GM18517 (cell line): Measurements from ENCODE around the gene TARS2.

Experiments used
- ATAC-seq: cut with Tn5 transposase; IDR thresholded peaks from one replicate; pipeline ENCODE4 v1.9.1; 2021; ENCODE audit warnings: mild to moderate bottlenecking, moderate library complexity; ENCODE audit not compliant: unreplicated experiment

TARS2 gene

GRCh38 chr1:150507912-150508864 is 21.0 kb downstream of the TARS2 start, which contains the start of gene ECM1:
ECM1 (plus strand) TSS chr1:150508109; CDS start chr1:150508210, 101 bp downstream.
- no peak for ATAC-seq

- ATAC-seq: no peak
Measured at GRCh38 chr1:150508982-150509381, 21.8 kb downstream of the TARS2 start.

GRCh38 chr1:150511551-150511950 is 24.3 kb downstream of the TARS2 start:
- ATAC-seq: no peak

- ATAC-seq: no peak
Measured at GRCh38 chr1:150511985-150512660, 24.9 kb downstream of the TARS2 start.

- ATAC-seq: no peak
Measured at GRCh38 chr1:150512846-150513245, 25.6 kb downstream of the TARS2 start.

GRCh38 chr1:150513351-150513791 is 26.2 kb downstream of the TARS2 start:
- no peak for ATAC-seq

- ATAC-seq: no peak
Measured at GRCh38 chr1:150514260-150514659, 27.0 kb downstream of the TARS2 start.

GRCh38 chr1:150514913-150515327 is 27.7 kb downstream of the TARS2 start:
- no peak for ATAC-seq

GRCh38 chr1:150515328-150516049 is 28.3 kb downstream of the TARS2 start, which contains the start of gene FALEC:
FALEC (plus strand) TSS chr1:150515752.
- peak; percentile 94 for ATAC-seq

- ATAC-seq: no peak
Measured at GRCh38 chr1:150516050-150516591, 28.9 kb downstream of the TARS2 start.

- no peak for ATAC-seq
Measured at GRCh38 chr1:150516616-150517015, 29.4 kb downstream of the TARS2 start.

GRCh38 chr1:150521196-150521968 is 34.2 kb downstream of the TARS2 start:
- no peak for ATAC-seq

- ATAC-seq: no peak
Measured at GRCh38 chr1:150525348-150525747, 38.1 kb downstream of the TARS2 start.

- no peak for ATAC-seq
Measured at GRCh38 chr1:150528196-150528595, 41.0 kb downstream of the TARS2 start.

- no peak for ATAC-seq
Measured at GRCh38 chr1:150529017-150529416, 41.8 kb downstream of the TARS2 start.

- ATAC-seq: no peak
Measured at GRCh38 chr1:150530491-150531159, 43.4 kb downstream of the TARS2 start.

- no peak for ATAC-seq
Measured at GRCh38 chr1:150532860-150533259, 45.6 kb downstream of the TARS2 start.

- ATAC-seq: no peak
Measured at GRCh38 chr1:150534002-150534401, 46.8 kb downstream of the TARS2 start.

- ATAC-seq: no peak
Measured at GRCh38 chr1:150535511-150536287, 48.5 kb downstream of the TARS2 start.
